DOHH2 (cell line): ENCODE measurements around the gene TVP23A.

Experiments used
- H3F3A ChIP-seq: fragments of 200-600 bp; sonication (generic), shearing (Covaris generic); 2 replicates; pipeline ENCODE4 v1.6.0; 2016; ENCODE audit warnings: antibody characterized with exemption, mild to moderate bottlenecking; ENCODE audit not compliant: control insufficient read depth, insufficient read depth
- H3K27ac ChIP-seq: fragments of 200-600 bp; sonication (generic); 2 replicates; pipeline ENCODE4 v1.5.1; 2014; ENCODE audit warnings: low read depth, mild to moderate bottlenecking, low read length, moderate library complexity
- H3K27me3 ChIP-seq: fragments of 200-600 bp; sonication (generic); 2 replicates; pipeline ENCODE4 v1.6.1; 2014; ENCODE audit warnings: mild to moderate bottlenecking, low read length, mixed read lengths; ENCODE audit not compliant: control insufficient read depth
- H3K36me3 ChIP-seq: fragments of 200-600 bp; sonication (generic); 2 replicates; pipeline ENCODE4 v1.6.1; 2014; ENCODE audit warnings: mild to moderate bottlenecking, low read length, moderate library complexity, mixed read lengths; ENCODE audit not compliant: control insufficient read depth
- H3K4me1 ChIP-seq: fragments of 200-600 bp; sonication (generic); 2 replicates; pipeline ENCODE4 v1.6.1; 2014; ENCODE audit warnings: mild to moderate bottlenecking, low read length, mixed read lengths; ENCODE audit not compliant: control insufficient read depth
- H3K4me2 ChIP-seq: fragments of 200-600 bp; sonication (generic); 2 replicates; pipeline ENCODE4 v1.6.0; 2014; ENCODE audit warnings: mild to moderate bottlenecking, low read length, moderate library complexity
- H3K4me3 ChIP-seq: fragments of 200-600 bp; sonication (generic); 2 replicates; pipeline ENCODE4 v1.5.1; 2014; ENCODE audit warnings: mild to moderate bottlenecking, low read length, mixed read lengths
- H3K79me2 ChIP-seq: fragments of 200-600 bp; sonication (generic); 2 replicates; pipeline ENCODE4 v1.6.1; 2014; ENCODE audit warnings: mild to moderate bottlenecking, low read length, mixed read lengths; ENCODE audit not compliant: control insufficient read depth
- H3K9me2 ChIP-seq: fragments of 200-600 bp; sonication (generic); replicated peaks from 2 replicates; pipeline ENCODE4 v1.6.1; 2014; ENCODE audit warnings: mild to moderate bottlenecking, low read length, mixed read lengths; ENCODE audit not compliant: control insufficient read depth
- H3K9me3 ChIP-seq: fragments of 200-600 bp; sonication (generic); 2 replicates; pipeline ENCODE4 v1.6.1; 2014; ENCODE audit warnings: antibody characterized with exemption, low read length, mixed read lengths; ENCODE audit not compliant: control insufficient read depth, insufficient read depth
- H4K20me1 ChIP-seq: fragments of 200-600 bp; sonication (generic); 2 replicates; pipeline ENCODE4 v1.6.0; 2014; ENCODE audit warnings: low read depth, mild to moderate bottlenecking, antibody characterized with exemption, low read length, moderate library complexity; ENCODE audit not compliant: control insufficient read depth, insufficient read depth
- EZH2phosphoT487 ChIP-seq: fragments of 200-600 bp; sonication (generic); IDR thresholded peaks from 2 replicates; pipeline ENCODE4 v1.6.1; 2017; ENCODE audit warnings: borderline replicate concordance, mild to moderate bottlenecking, antibody characterized with exemption, low read length, moderate library complexity, mixed read lengths
- TF ChIP-seq, protein P1 (sequence below): fragments of 200-600 bp; sonication (generic); IDR thresholded peaks from one replicate; pipeline ENCODE4 v1.5.1; 2014; ENCODE audit warnings: antibody characterized with exemption, mild to moderate bottlenecking, low read depth, low read length; ENCODE audit not compliant: poor library complexity, severe bottlenecking

The TVP23A gene

DNA sequence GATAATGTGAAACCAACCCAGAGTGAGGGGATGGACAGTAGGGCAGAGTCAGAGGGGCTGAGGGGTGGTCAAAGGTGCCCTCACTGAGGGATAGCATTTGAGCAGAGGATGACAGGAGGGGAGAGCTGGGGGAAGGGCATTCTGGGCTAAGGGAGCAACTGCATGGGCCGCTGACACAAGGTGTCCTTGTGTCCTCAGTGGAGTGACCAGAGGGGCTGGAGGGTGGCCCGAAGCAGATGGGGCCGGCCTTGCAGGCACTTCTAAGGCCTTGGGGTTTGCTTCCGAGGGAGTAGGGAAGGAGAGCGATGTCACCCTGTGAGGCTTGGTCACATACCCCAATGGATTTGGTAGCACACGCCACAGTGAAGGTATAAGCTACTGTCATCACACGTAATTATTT is 64.9 kb downstream of the TVP23A start:
- no peak for TF ChIP-seq EZH2phosphoT487
- TF ChIP-seq, protein P1, sequence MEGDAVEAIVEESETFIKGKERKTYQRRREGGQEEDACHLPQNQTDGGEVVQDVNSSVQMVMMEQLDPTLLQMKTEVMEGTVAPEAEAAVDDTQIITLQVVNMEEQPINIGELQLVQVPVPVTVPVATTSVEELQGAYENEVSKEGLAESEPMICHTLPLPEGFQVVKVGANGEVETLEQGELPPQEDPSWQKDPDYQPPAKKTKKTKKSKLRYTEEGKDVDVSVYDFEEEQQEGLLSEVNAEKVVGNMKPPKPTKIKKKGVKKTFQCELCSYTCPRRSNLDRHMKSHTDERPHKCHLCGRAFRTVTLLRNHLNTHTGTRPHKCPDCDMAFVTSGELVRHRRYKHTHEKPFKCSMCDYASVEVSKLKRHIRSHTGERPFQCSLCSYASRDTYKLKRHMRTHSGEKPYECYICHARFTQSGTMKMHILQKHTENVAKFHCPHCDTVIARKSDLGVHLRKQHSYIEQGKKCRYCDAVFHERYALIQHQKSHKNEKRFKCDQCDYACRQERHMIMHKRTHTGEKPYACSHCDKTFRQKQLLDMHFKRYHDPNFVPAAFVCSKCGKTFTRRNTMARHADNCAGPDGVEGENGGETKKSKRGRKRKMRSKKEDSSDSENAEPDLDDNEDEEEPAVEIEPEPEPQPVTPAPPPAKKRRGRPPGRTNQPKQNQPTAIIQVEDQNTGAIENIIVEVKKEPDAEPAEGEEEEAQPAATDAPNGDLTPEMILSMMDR, result no peak
- peaks cover 17% of the 10 kb centered on the region for H3K4me1 ChIP-seq
- peak overlapping the region; percentile 41 for H3K4me2 ChIP-seq
- H3K79me2 ChIP-seq, result no peaks in the 10 kb centered on the region
- peaks cover 49% of the 10 kb centered on the region for H3K36me3 ChIP-seq
- H3K4me3 ChIP-seq, result no peak overlapping the region; the same call in 1 of the 2 replicates
- H3K9me2 ChIP-seq, result no peaks in the 10 kb centered on the region
- no peaks in the 10 kb centered on the region for H3K27me3 ChIP-seq
- H3K27ac ChIP-seq, result no peak overlapping the region
- H3K9me3 ChIP-seq, result no peaks in the 10 kb centered on the region
- no peaks in the 10 kb centered on the region for H4K20me1 ChIP-seq
- peaks cover 5% of the 10 kb centered on the region for H3F3A ChIP-seq

DNA sequence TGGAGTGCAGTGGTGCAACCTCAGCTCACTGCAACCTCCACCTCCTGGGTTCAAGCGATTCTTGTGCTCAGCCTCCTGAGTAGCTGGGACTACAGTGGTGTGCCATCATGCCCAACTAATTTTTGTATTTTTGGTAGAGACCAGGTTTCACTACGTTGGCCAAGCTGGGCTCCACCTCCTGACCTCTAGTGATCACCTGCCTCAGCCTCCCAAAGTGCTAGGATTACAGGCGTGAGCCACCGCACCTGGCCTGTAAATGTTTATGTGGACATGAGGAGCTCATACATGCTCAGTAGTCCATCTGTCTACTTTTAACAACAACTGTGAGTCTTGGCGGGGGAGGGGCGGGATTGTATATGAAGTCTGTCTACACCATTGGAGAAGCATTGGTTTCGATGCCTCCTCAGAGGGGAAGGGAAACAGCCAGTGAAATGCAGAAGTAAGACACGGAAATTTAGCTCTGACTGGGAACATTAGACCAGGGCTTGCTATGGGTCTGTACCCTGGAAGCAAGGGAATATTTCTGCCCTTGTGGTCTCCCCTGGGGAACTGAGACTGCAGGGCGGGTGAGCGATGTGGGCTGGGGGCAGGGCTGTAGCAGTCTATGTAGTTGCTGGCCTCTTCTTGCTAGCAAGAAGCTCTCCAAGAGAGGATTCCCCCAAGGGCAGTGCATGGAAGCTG is 65.6 kb downstream of the TVP23A start:
- peaks cover 49% of the 10 kb centered on the region for H3K36me3 ChIP-seq
- H3K27me3 ChIP-seq, result no peaks in the 10 kb centered on the region
- no peak for TF ChIP-seq EZH2phosphoT487
- TF ChIP-seq, protein P1, result no peak
- peak overlapping the region; percentile 41 for H3K4me2 ChIP-seq
- H3K4me3 ChIP-seq, result no peak overlapping the region; the same call in 1 of the 2 replicates
- no peaks in the 10 kb centered on the region for H3K79me2 ChIP-seq
- peaks cover 17% of the 10 kb centered on the region for H3K4me1 ChIP-seq
- no peaks in the 10 kb centered on the region for H3K9me3 ChIP-seq
- no peaks in the 10 kb centered on the region for H4K20me1 ChIP-seq
- no peaks in the 10 kb centered on the region for H3K9me2 ChIP-seq
- H3K27ac ChIP-seq, result no peak overlapping the region
- peaks cover 5% of the 10 kb centered on the region for H3F3A ChIP-seq

DNA sequence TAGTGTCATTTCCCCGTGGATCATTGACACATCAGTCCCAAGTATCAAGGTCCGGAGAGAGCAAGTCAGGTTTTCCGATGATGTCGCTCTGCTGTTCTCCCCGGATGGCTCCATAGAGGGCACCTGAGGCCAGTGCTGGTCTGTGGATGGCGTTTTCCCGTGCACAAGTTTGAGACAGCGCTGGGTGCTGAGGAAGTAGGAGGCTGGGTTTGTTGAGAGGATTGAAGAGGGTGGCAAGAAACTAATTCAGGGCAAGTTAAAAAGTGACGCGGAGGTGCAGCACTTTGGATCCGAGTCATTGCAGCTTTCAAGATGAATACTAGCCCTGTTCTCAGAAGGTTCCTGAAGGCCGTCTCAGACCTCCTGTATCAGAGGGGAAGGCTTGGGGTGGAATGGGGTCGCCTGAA is 67.3 kb downstream of the TVP23A start:
- no peaks in the 10 kb centered on the region for H4K20me1 ChIP-seq
- no peak for TF ChIP-seq EZH2phosphoT487
- TF ChIP-seq, protein P1, result no peak
- H3K27ac ChIP-seq, result no peak overlapping the region
- H3K4me3 ChIP-seq, result no peak overlapping the region
- H3K27me3 ChIP-seq, result no peaks in the 10 kb centered on the region
- H3K36me3 ChIP-seq, result peaks cover 48% of the 10 kb centered on the region
- peaks cover 17% of the 10 kb centered on the region for H3K4me1 ChIP-seq
- peaks cover 5% of the 10 kb centered on the region for H3F3A ChIP-seq
- no peaks in the 10 kb centered on the region for H3K9me3 ChIP-seq
- H3K4me2 ChIP-seq, result no peak overlapping the region
- H3K9me2 ChIP-seq, result no peaks in the 10 kb centered on the region
- peaks cover under 1% of the 10 kb centered on the region for H3K79me2 ChIP-seq
